Measurements from ENCODE around the gene UBAC2. TPM values are rescaled to one million over a fixed set of nuclear protein-coding genes. Genes with fewer than 3 reads are reported as not detected.

The UBAC2 gene
- total RNA-seq, 1 experiment from 2014 or later, result 41.0 TPM

DNA sequence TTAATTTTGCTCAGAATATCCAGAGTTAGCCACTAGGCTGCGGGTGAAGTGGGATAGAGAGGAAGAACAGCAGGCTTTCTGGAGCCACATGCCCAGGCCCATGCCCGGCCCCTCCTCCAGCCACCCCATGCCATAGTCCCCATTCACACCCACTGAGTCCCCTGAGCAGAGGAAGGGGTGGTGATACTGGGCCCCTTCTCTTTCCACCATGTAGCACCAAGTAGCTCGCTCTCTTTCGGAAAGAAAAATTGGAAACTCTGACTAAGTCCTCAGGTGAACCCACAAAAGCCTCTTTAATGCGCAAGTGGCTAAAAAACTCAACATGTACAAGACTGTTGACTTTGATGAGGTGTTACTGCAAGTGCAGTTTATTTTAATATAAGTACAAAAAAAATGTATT, 183.3 kb downstream of the UBAC2 start:
- H3K4me1 Mint-ChIP-seq (ENCODE audit: low read depth, unreplicated experiment), result no peaks in the 10 kb centered on the region
- no peak overlapping the region for H3K4me3 Mint-ChIP-seq (ENCODE audit: low read depth, unreplicated experiment)
- no peak overlapping the region for H3K27ac Mint-ChIP-seq (ENCODE audit: unreplicated experiment)
- no peak for TF ChIP-seq CTCF (IDR thresholded peaks at IDR 0.05; ENCODE audit: unreplicated experiment)
- DNase-seq, result no peak
- peaks cover 13% of the 10 kb centered on the region for H3K36me3 Mint-ChIP-seq (ENCODE audit: insufficient read depth, unreplicated experiment)
- no TSS peak for BruUV-seq (replicated peaks)
- H3K27me3 Mint-ChIP-seq (ENCODE audit: unreplicated experiment), result no peaks in the 10 kb centered on the region
- H3K9me3 Mint-ChIP-seq (ENCODE audit: low read depth, unreplicated experiment), result no peaks in the 10 kb centered on the region
- intact Hi-C loops (cut with micrococcal nuclease; ENCODE audit: unreplicated experiment), result no loop called here
- CTCF ChIA-PET, result no interaction called here

GRCh38 chr13:99384468-99384867, 183.8 kb downstream of the UBAC2 start:
- no peaks in the 10 kb centered on the region for H3K4me1 Mint-ChIP-seq (ENCODE audit: low read depth, unreplicated experiment)
- CTCF ChIA-PET, result no interaction called here

GRCh38 chr13:99385161-99385560, 184.5 kb downstream of the UBAC2 start:
- CTCF ChIA-PET, result no interaction called here
- intact Hi-C loops (cut with micrococcal nuclease; ENCODE audit: unreplicated experiment), result loop anchor here (5.0 kb wide), 1 partner anchor 52 kb away; no protein-coding TSS in a partner anchor
- Mint-ChIP-seq H3K4me1 (ENCODE audit: low read depth, unreplicated experiment) (no peaks in the 10 kb centered on the region), H3K4me3 (ENCODE audit: low read depth, unreplicated experiment) (no peak overlapping the region), H3K36me3 (ENCODE audit: insufficient read depth, unreplicated experiment) (peaks cover 7% of the 10 kb centered on the region), H3K27me3 (ENCODE audit: unreplicated experiment) (no peaks in the 10 kb centered on the region), H3K27ac (ENCODE audit: unreplicated experiment) (no peak overlapping the region), H3K9me3 (ENCODE audit: low read depth, unreplicated experiment) (no peaks in the 10 kb centered on the region)
- no peak for TF ChIP-seq CTCF (IDR thresholded peaks at IDR 0.05; ENCODE audit: unreplicated experiment)
- no peak for DNase-seq
- no TSS peak for BruUV-seq (replicated peaks)

More at GRCh38 chr13:99384468-99384867, 183.8 kb downstream of the UBAC2 start:
- no peak for TF ChIP-seq CTCF (IDR thresholded peaks at IDR 0.05; ENCODE audit: unreplicated experiment)
- H3K27ac Mint-ChIP-seq (ENCODE audit: unreplicated experiment), result no peak overlapping the region
- no peaks in the 10 kb centered on the region for H3K27me3 Mint-ChIP-seq (ENCODE audit: unreplicated experiment)
- BruUV-seq (replicated peaks), result no TSS peak
- intact Hi-C loops (cut with micrococcal nuclease; ENCODE audit: unreplicated experiment), result no loop called here
- H3K4me3 Mint-ChIP-seq (ENCODE audit: low read depth, unreplicated experiment), result no peak overlapping the region
- H3K9me3 Mint-ChIP-seq (ENCODE audit: low read depth, unreplicated experiment), result no peaks in the 10 kb centered on the region
- no peak for DNase-seq
- peaks cover 11% of the 10 kb centered on the region for H3K36me3 Mint-ChIP-seq (ENCODE audit: insufficient read depth, unreplicated experiment)

GRCh38 chr13:99385940-99386339, 185.3 kb downstream of the UBAC2 start:
- CTCF ChIA-PET, result no interaction called here
- no peak for TF ChIP-seq CTCF (IDR thresholded peaks at IDR 0.05; ENCODE audit: unreplicated experiment)
- DNase-seq, result no peak
- Mint-ChIP-seq H3K27me3 (ENCODE audit: unreplicated experiment) (no peaks in the 10 kb centered on the region), H3K4me1 (ENCODE audit: low read depth, unreplicated experiment) (no peaks in the 10 kb centered on the region), H3K9me3 (ENCODE audit: low read depth, unreplicated experiment) (no peaks in the 10 kb centered on the region), H3K36me3 (ENCODE audit: insufficient read depth, unreplicated experiment) (peaks cover 7% of the 10 kb centered on the region), H3K27ac (ENCODE audit: unreplicated experiment) (no peak overlapping the region), H3K4me3 (ENCODE audit: low read depth, unreplicated experiment) (no peak overlapping the region)
- intact Hi-C loops (cut with micrococcal nuclease; ENCODE audit: unreplicated experiment), result loop anchor here (5.0 kb wide), 1 partner anchor 51 kb away; no protein-coding TSS in a partner anchor
- BruUV-seq (replicated peaks), result TSS peak; percentile 86
